ENCODE data around the gene MED8.

MED8 gene

GRCh38 chr1:43389326-43390313, at the start of gene MED8, which contains the start of gene SZT2:
Gene MED8, minus strand, starts transcription at chr1:43389800. Its CDS starts 36 bp downstream, at chr1:43389764.
Gene SZT2, plus strand, starts transcription at chr1:43389899. Its CDS starts 70 bp downstream, at chr1:43389969.
- DNase-seq = peak; percentile 94

GRCh38 chr1:43438953-43439581, 49.5 kb upstream of the MED8 start:
- no peak for DNase-seq

DNA sequence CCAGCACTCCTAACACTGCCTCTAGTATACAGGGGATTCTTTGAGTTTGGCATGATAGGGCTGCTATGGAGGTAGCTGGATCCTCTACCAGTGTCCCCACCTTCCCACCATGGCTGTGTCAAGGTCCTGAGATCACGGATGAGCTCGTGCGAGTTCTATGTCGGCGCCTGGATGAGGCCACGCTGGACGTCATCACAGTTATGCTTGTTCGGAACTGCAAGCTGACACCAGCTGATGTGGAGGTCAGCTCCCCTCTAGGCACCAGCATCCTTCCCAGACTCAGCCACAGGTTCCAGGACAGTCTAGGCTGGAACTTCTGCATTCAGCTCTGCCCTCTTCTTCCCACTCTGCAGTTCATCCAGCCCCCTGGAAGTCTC, 49.0 kb upstream of the MED8 start:
- DNase-seq = no peak

- DNase-seq = no peak
Observed at GRCh38 chr1:43438006-43438405, 48.4 kb upstream of the MED8 start.

- no peak for DNase-seq
Observed at GRCh38 chr1:43437031-43437973, 47.7 kb upstream of the MED8 start.

GRCh38 chr1:43436371-43436770, 46.8 kb upstream of the MED8 start:
- no peak for DNase-seq

DNA sequence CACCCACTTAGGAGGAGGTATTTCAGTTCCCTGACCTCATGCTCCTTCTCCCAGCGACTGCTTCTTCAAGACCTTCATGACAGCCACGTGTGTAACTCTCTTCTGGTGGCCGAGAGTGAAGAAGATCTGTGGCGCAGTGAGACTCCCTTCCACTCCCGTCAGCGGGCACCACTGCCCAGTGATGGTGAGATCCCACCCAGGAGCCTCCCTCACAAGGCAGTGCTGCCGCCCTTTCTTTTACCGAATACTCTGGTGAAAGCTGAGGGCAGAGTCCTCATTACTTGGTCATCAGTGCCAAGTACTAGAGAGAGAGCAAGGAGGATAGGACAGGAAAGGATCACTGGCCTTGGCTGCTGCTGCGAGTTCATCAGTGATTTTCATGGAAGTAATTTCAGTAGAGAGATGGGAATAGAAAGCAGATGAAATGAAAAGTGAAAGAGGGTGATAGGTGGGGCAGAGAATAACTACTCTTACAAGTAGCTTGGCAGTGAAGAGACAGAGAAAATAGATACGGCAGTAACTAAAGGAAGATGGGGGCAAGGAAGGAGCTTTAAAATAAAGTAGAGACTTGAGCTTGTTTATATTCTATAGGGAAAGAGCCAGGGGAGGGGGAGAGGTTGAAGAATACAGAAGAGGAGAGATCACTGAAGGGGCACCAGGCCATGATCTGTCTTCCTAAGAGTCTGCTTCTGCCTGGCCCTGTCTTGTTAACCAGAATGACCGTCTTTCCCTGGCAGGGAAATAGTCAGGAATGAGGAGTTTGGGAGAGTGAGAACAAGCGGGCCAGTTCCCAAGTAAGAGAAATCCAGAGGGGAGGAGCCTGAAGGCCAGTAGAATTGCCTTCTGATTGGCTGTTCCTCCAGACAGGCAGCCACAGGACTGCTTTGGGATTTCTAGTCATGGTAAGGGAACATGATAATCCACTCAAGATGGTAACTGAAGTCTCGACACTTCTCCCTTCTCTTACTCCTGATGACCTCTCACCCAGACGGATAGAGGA, 45.8 kb upstream of the MED8 start:
- DNase-seq = no peak

DNA sequence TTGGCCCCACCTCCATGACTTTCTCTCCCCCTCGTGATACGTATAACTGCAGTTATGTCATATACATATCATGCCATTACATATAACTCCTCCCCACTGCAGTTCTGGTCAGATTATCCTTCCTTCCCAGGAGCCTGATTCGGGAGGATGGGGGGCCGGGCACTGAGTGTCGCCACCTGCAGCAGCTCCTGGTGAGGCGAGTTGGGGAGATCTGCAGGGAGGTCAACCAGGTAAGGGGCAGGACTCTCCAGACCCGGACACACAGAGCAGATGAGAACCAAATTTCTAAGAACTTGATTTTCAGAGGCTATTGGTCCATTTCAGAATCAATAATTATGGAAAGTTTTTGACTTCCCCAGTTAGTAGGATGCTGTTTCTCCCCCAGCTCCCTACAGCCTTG, 44.7 kb upstream of the MED8 start:
- no peak for DNase-seq

- DNase-seq = no peak
Observed at GRCh38 chr1:43432907-43433306, 43.3 kb upstream of the MED8 start.

GRCh38 chr1:43432171-43432860, 42.7 kb upstream of the MED8 start:
- DNase-seq = no peak

GRCh38 chr1:43431676-43432075, 42.1 kb upstream of the MED8 start:
- no peak for DNase-seq

DNA sequence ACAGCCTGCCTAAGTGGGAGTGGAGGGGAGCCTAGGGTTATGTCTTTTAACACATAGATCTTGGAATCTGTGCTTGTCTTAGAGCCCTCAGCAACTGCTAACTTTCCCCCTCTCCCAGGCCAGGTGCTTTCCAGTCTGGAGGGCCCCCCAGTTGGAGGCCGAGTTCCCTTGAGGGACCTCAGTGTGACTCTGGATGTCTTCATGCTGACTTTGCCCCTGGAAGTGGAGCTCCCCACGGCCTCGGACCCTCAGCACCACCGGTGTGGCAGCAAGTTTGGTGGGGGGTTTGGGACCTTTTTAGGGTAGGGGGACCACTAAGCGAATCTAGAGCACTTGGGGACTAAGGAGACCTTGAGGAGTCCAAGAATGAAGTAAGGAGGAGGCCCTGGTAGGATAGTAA, 41.2 kb upstream of the MED8 start:
- no peak for DNase-seq

GRCh38 chr1:43427941-43428340, 38.3 kb upstream of the MED8 start:
- no peak for DNase-seq

- DNase-seq = no peak
Observed at GRCh38 chr1:43427524-43427923, 37.9 kb upstream of the MED8 start.

DNA sequence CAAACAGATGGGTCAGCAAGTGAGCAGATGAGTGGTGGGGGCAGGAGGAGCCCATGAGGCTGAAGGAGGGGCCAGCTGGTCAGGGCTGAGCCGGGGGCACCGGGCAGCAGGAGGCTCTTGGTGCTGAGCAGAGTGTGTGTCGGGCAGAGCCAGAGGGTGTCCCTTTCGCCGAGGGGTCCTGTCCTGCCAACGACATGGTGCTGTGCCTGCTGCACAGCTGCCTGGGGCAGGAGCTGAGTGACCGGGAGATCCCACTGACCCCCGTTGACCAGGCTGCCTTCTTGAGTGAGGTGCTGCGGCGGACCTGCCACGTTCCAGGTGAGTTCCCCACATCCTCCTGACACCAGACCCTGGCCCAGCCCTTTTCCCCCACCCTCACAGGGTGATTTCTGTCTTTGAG, 36.6 kb upstream of the MED8 start:
- DNase-seq = no peak

DNA sequence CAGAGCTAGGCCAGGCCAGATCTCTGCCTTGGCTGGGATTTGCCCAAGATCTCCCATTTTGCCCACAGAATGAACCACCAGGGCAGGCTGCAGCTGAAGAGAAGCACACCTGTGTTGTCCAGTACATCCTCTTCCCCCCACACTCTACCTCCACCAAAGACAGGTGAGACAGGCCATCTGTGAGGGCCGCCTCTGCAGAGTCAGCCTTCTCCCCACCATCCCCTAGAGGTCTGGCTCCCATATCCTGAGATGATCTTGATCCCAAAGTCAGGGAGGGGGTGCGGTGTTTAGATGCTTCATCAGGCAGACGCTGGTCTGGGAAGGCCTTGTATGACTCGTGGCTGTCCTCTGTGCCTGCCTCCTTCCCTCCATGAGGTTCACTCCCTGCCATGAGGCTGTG, 35.4 kb upstream of the MED8 start:
- no peak for DNase-seq

DNA sequence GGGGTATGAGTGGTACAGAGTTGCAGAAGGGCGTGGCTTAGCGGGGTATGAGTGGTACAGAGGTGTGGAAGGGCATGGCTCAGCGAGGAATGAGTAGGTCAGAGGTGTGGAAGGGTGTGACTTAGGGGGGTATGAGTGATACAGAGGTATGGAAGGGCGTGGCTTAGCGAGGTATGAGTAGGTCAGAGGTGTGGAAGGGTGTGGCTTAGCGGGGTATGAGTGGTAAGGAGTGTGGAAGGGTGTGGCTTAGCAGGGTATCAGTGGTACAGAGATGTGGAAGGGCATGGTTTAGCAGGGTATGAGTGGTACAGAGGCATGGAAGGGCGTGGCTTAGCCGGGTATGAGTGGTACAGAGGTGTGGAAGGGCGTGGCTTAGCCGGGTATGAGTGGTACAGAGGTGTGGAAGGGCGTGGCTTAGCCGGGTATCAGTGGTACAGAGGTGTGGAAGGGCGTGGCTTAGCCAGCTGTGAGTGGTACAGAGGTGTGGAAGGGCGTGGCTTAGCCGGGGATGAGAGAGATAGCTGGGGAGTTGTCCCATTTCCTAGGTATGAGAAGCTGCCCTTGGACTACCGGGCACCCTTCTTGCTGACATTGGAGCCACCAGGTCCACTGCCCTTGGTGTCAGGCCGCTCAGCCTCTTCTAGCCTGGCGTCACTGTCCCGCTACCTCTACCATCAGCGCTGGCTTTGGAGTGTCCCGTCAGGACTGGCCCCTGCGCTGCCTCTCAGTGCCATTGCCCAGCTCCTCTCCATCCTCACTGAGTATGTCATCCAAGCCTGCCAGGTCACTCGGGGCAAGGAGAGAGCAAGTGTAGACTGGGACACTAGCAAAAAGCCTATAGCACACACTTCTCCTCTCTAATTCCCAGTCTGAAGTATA, 34.3 kb upstream of the MED8 start:
- no peak for DNase-seq

DNA sequence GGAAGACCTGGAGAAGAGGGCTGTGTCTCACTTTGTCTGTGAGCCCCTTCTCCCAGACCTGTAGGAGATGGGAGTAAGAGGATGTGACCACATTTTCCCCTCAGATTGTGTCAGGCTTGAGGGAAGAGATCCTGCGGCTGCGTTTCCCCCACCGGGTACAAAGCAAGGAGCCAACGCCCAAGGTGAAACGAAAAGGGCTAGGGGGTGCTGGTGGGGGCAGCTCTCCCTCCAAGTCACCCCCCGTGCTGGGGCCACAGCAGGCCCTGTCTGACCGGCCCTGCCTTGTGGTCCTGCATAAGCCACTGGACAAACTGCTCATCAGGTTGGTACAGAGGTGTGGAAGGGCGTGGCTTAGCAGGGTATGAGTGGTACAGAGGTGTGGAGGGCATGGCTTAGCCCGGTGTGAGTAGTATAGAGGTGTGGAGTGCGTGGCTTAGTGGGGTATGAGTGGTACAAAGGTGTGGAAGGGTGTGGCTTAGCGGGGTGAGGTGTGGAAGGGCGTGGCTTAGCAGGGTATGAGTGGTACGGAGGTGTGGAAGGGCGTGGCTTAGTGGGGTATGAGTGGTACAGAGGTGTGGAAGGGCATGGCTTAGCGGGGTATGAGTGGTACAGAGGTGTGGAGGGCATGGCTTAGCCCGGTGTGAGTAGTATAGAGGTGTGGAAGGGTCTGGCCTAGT, 33.5 kb upstream of the MED8 start:
- no peak for DNase-seq

DNA sequence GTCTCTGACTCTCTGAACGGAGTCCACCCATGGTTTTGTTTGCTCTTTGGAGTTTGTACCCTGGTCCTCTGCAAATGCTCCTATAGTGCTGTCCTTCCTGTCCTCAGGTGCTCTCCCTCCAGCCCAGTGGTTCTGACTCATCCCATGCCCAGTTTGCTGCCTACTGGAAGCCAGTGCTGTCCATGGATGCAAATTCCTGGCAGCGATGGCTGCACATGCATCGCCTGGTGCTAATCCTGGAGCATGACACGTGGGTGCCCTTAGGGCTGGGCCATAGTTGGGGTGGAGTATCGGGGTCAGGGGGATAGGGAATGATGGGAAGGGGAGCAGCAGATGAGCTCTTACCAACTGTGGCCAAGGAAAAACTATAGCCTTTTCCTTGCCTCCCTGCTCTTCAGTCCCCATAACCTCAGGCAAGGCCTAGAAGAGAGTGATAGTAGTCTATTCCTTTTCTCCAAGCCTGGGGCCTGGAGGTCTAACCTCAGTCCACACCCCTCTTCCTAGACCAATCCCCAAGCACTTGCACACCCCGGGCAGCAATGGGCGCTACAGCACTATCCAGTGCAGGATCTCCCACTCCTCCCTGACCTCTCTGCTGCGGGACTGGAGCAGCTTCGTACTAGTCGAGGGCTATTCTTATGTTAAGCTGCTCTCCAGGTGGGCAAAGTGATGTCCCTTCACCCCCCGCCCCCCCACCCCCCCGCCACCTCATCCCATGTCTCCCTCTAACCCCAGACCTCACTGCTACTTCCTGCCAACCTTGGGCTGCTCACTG, 32.6 kb upstream of the MED8 start:
- no peak for DNase-seq
